Measurements from ENCODE around the gene ATAD3C.
"Not testable (repeated sequence)": the region's sequence is repeated elsewhere in the genome, so short reads cannot be mapped to it uniquely, and the experiment has no call there.

Gene ATAD3C

GRCh38 chr1:1432274-1432950, 17.1 kb upstream of the ATAD3C start:
- peak in 1 of 3 experiments; percentile 31 for DNase-seq

- DNase-seq: peak in 2 of 3 experiments; percentile 76 to 79
These were observed 16.3 kb upstream of the ATAD3C start for GRCh38 chr1:1432951-1433803.

- DNase-seq: peak in 1 of 3 experiments; percentile 12
These were observed 15.7 kb upstream of the ATAD3C start for GRCh38 chr1:1433804-1434130.

- DNase-seq: peak in 1 of 3 experiments; percentile 27
These were observed 15.2 kb upstream of the ATAD3C start for GRCh38 chr1:1434131-1434823.

GRCh38 chr1:1434824-1435105, 14.7 kb upstream of the ATAD3C start:
- no peak for DNase-seq

GRCh38 chr1:1435106-1435903, 14.2 kb upstream of the ATAD3C start, which contains the start of gene VWA1:
Gene VWA1 (plus strand): TSS chr1:1435690. CDS start chr1:1435749, 59 bp downstream.
- peak in 2 of 3 experiments; percentile 54 to 65 for DNase-seq

GRCh38 chr1:1435911-1436629, 13.4 kb upstream of the ATAD3C start:
- peak in 1 of 3 experiments; percentile 21 for DNase-seq

- no peak for DNase-seq
These were observed 12.9 kb upstream of the ATAD3C start for GRCh38 chr1:1436630-1437032.

GRCh38 chr1:1437033-1437903, 12.2 kb upstream of the ATAD3C start:
- DNase-seq: peak in 2 of 3 experiments; percentile 39 to 70

- no peak for DNase-seq
These were observed 11.5 kb upstream of the ATAD3C start for GRCh38 chr1:1437904-1438376.

- no peak for DNase-seq
These were observed 10.7 kb upstream of the ATAD3C start for GRCh38 chr1:1438531-1439381.

GRCh38 chr1:1439546-1440261, 9.8 kb upstream of the ATAD3C start:
- DNase-seq: no peak

- no peak for DNase-seq
These were observed 9.1 kb upstream of the ATAD3C start for GRCh38 chr1:1440262-1441001.

- peak in 1 of 3 experiments; percentile 43 for DNase-seq
These were observed 8.2 kb upstream of the ATAD3C start for GRCh38 chr1:1441002-1441888.

GRCh38 chr1:1442069-1442770, 7.3 kb upstream of the ATAD3C start:
- no peak for DNase-seq

- DNase-seq: not testable (repeated sequence)
These were observed 2.9 kb upstream of the ATAD3C start for GRCh38 chr1:1446631-1447030.

GRCh38 chr1:1450616-1451015, 1.1 kb downstream of the ATAD3C start:
- not testable (repeated sequence) for DNase-seq

All from NCI-H1417 (cell line).